ENCODE measurements around the gene PTX4.

PTX4 gene

GRCh38 chr16:1535391-1536291 lies 46.9 kb upstream of the PTX4 start:
- Histone ChIP-seq H2AFZ (ENCODE audit: low read length) (no peak overlapping the region), H3K36me3 (ENCODE audit: insufficient read depth, low read length) (no peaks in the 10 kb centered on the region), H3K4me2 (ENCODE audit: low read depth, low read length, poor library complexity, severe bottlenecking) (no peak overlapping the region), H3F3A (ENCODE audit: low read depth) (no peaks in the 10 kb centered on the region), H4K20me1 (ENCODE audit: insufficient read depth, low read length, poor library complexity, severe bottlenecking) (no peaks in the 10 kb centered on the region), H3K9me3 (ENCODE audit: insufficient read depth, low read depth, low read length) (no peaks in the 10 kb centered on the region), H3K4me3 (ENCODE audit: low read length, poor library complexity, severe bottlenecking) (no peak overlapping the region), H3K9me2 (replicated peaks; ENCODE audit: low read depth, low read length) (no peaks in the 10 kb centered on the region), H3K9ac (ENCODE audit: low read depth, low read length, poor library complexity, severe bottlenecking) (no peak overlapping the region), H3K27me3 (ENCODE audit: insufficient read depth, low read length, poor library complexity, severe bottlenecking) (no peaks in the 10 kb centered on the region), H3K79me2 (ENCODE audit: insufficient read depth, low read length) (no peaks in the 10 kb centered on the region), H3K4me1 (ENCODE audit: insufficient read depth, low read length, poor library complexity, severe bottlenecking) (peaks cover 14% of the 10 kb centered on the region)
- TF ChIP-seq CTCF (conservative IDR thresholded peaks at IDR 0.05; ENCODE audit: low read length) (no peak), EZH2phosphoT487 (IDR thresholded peaks at IDR 0.05; ENCODE audit: borderline replicate concordance) (no peak)

DNA sequence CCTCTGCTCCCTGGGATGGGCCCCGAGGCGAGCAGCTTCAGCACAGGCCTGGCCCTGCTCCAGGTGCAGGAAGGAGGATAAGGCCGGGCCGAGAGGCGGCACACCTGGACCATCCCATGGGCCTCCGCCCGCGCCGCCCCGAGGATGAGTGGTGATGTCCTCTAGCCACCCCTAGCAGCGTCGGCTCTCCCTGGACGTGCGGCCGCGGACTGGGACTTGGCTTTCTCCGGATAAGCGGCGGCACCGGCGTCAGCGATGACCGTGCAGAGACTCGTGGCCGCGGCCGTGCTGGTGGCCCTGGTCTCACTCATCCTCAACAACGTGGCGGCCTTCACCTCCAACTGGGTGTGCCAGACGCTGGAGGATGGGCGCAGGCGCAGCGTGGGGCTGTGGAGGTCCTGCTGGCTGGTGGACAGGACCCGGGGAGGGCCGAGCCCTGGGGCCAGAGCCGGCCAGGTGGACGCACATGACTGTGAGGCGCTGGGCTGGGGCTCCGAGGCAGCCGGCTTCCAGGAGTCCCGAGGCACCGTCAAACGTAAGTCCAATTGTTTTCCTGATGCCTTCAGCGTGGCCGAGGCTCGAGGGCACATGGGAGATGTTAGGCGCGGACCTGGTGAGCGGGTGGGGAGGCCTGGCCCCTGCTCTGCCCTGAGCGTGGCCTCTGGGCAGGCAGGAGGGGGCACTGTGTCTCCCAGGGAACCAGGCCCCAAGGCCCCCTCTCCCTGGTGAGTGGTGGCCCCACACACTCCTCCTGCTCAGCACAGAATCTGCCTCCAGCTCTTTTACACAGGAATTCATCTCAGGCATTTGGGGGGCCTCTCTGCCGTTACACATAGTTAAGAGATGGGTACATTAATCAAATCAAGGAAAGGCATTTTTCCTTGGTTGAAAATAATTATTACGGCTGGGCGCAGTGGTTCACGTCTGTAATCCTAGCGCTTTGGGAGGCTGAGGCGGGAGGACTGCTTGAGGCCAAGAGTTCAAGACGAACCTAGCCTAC lies 45.6 kb upstream of the PTX4 start:
- H3K4me2 ChIP-seq (ENCODE audit: low read depth, low read length, poor library complexity, severe bottlenecking): no peak overlapping the region
- no peaks in the 10 kb centered on the region for H3K27me3 ChIP-seq (ENCODE audit: insufficient read depth, low read length, poor library complexity, severe bottlenecking)
- no peaks in the 10 kb centered on the region for H3K9me3 ChIP-seq (ENCODE audit: insufficient read depth, low read depth, low read length)
- no peaks in the 10 kb centered on the region for H4K20me1 ChIP-seq (ENCODE audit: insufficient read depth, low read length, poor library complexity, severe bottlenecking)
- H3K4me3 ChIP-seq (ENCODE audit: low read length, poor library complexity, severe bottlenecking): no peak overlapping the region
- H2AFZ ChIP-seq (ENCODE audit: low read length): no peak overlapping the region
- no peaks in the 10 kb centered on the region for H3K9me2 ChIP-seq (replicated peaks; ENCODE audit: low read depth, low read length)
- no peaks in the 10 kb centered on the region for H3K36me3 ChIP-seq (ENCODE audit: insufficient read depth, low read length)
- no peaks in the 10 kb centered on the region for H3K79me2 ChIP-seq (ENCODE audit: insufficient read depth, low read length)
- no peak overlapping the region for H3K9ac ChIP-seq (ENCODE audit: low read depth, low read length, poor library complexity, severe bottlenecking)
- H3K4me1 ChIP-seq (ENCODE audit: insufficient read depth, low read length, poor library complexity, severe bottlenecking): peaks cover 14% of the 10 kb centered on the region
- TF ChIP-seq EZH2phosphoT487 (IDR thresholded peaks at IDR 0.05; ENCODE audit: borderline replicate concordance) (no peak), CTCF (conservative IDR thresholded peaks at IDR 0.05; ENCODE audit: low read length) (no peak)
- no peaks in the 10 kb centered on the region for H3F3A ChIP-seq (ENCODE audit: low read depth)

DNA sequence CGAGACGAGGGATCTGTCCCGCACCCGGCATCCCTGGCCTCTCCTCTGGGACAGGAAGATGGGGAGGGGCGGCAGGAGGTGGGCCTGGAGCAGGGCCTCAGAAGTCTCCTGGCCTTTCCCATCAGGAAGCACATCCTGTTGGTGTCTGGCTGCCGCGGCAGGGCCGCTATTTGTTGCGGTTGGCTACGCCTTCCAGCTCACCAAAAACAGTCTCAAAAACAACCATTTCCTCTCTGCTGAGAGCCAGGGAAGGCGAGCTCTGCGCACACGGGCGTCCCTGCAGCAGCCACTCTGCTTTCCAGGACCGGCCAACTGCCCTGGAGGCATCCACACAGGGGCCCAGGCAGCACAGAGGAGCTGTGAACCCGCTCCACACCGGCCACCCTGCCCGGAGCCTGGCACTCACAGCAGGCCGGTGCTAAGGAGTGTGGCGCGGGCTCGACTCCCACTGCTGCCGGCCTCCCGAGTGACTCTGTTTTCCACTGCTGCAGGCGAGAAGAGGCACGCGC lies 44.8 kb upstream of the PTX4 start, which contains the start of gene TMEM204:
TMEM204 (plus strand) TSS at position 224 of the 509 bp plus-strand sequence. CDS start 610 bp downstream, outside the sequence.
- Histone ChIP-seq H3K4me2 (ENCODE audit: low read depth, low read length, poor library complexity, severe bottlenecking) (no peak within 1 kb of the TSS), H3K4me3 (ENCODE audit: low read length, poor library complexity, severe bottlenecking) (no peak within 1 kb of the TSS), H2AFZ (ENCODE audit: low read length) (no peak within 1 kb of the TSS), H3F3A (ENCODE audit: low read depth) (no peaks in the 10 kb centered on the region), H4K20me1 (ENCODE audit: insufficient read depth, low read length, poor library complexity, severe bottlenecking) (no peaks in the 10 kb centered on the region), H3K79me2 (ENCODE audit: insufficient read depth, low read length) (no peaks in the 10 kb centered on the region), H3K36me3 (ENCODE audit: insufficient read depth, low read length) (no peaks in the 10 kb centered on the region), H3K4me1 (ENCODE audit: insufficient read depth, low read length, poor library complexity, severe bottlenecking) (peaks cover 11% of the 10 kb centered on the region), H3K9ac (ENCODE audit: low read depth, low read length, poor library complexity, severe bottlenecking) (no peak within 1 kb of the TSS), H3K27me3 (ENCODE audit: insufficient read depth, low read length, poor library complexity, severe bottlenecking) (no peaks in the 10 kb centered on the region), H3K9me3 (ENCODE audit: insufficient read depth, low read depth, low read length) (no peaks in the 10 kb centered on the region), H3K9me2 (replicated peaks; ENCODE audit: low read depth, low read length) (no peaks in the 10 kb centered on the region)
- TF ChIP-seq EZH2phosphoT487 (IDR thresholded peaks at IDR 0.05; ENCODE audit: borderline replicate concordance): no peak
- no peak for TF ChIP-seq CTCF (conservative IDR thresholded peaks at IDR 0.05; ENCODE audit: low read length)
